Measurements from ENCODE around the gene IL32.

The IL32 gene

GRCh38 chr16:3045758-3046640 is 19.4 kb upstream of the IL32 start, which contains the start of gene MMP25:
MMP25 (plus strand) TSS chr16:3046561; CDS start chr16:3046918, 357 bp downstream.
- POLR2A ChIA-PET: interaction anchor here (0.7 to 1.4 kb wide), 3 partner anchors 15 to 102 kb away, joined by 4 to 11 read pairs (median 6); no protein-coding TSS in a partner anchor
- Histone ChIP-seq H3K9me3 (ENCODE audit: control insufficient read depth, insufficient read depth, low read depth, low read length) (no peaks in the 10 kb centered on the region), H3K27ac (ENCODE audit: extremely low read depth, low read depth, low read length) (no peak within 1 kb of the TSS), H3K36me3 (ENCODE audit: control insufficient read depth in 2 of 2, insufficient read depth in 1 of 2, low read length in 2 of 2) (no peaks in the 10 kb centered on the region), H3K4me3 (ENCODE audit: low read depth, low read length) (peak within 1 kb of the TSS; percentile 48), H3K4me1 (ENCODE audit: control insufficient read depth, insufficient read depth, low read length) (no peaks in the 10 kb centered on the region)
- CTCF ChIA-PET: interaction anchor here (0.6 to 2.0 kb wide), 3 partner anchors 9 to 18 kb away, joined by 3 to 9 read pairs (median 3); partner anchors contain the start of gene BICDL2
- no peak for TF ChIP-seq GFI1B (tag by site-specific recombination; IDR thresholded peaks at IDR 0.05)
- peak; percentile 48; the same call in 1 of the 2 replicates for TF ChIP-seq ZNF2 (tag by site-specific recombination; IDR thresholded peaks at IDR 0.05)
- TF ChIP-seq ZNF248 (tag by site-specific recombination; IDR thresholded peaks at IDR 0.05): no peak
- TF ChIP-seq PATZ1 (tag by site-specific recombination; IDR thresholded peaks at IDR 0.05): peak; percentile 83
- no peak for TF ChIP-seq ZNF645 (tag by site-specific recombination; IDR thresholded peaks at IDR 0.05)
- no peak for TF ChIP-seq ZNF214 (tag by site-specific recombination; IDR thresholded peaks at IDR 0.05; ENCODE audit: borderline replicate concordance)
- no peak for TF ChIP-seq CTCF (tag by site-specific recombination; IDR thresholded peaks at IDR 0.05)
- no peak for TF ChIP-seq PRDM6 (tag by site-specific recombination; IDR thresholded peaks at IDR 0.05)
- no peak for TF ChIP-seq ZSCAN23 (tag by site-specific recombination; IDR thresholded peaks at IDR 0.05)
- TF ChIP-seq ZFP69B (tag by site-specific recombination; IDR thresholded peaks at IDR 0.05): no peak
- TF ChIP-seq ZNF701 (tag by site-specific recombination; IDR thresholded peaks at IDR 0.05): no peak
- TF ChIP-seq RBAK (tag by site-specific recombination; IDR thresholded peaks at IDR 0.05): no peak
- TF ChIP-seq ZNF398 (tag by site-specific recombination; IDR thresholded peaks at IDR 0.05): peak; percentile 92
- TF ChIP-seq ZNF335 (tag by site-specific recombination; conservative IDR thresholded peaks at IDR 0.05): peak; percentile 79
- TF ChIP-seq ZBTB44 (tag by site-specific recombination; IDR thresholded peaks at IDR 0.05): peak; percentile 44; the same call in 1 of the 2 replicates
- TF ChIP-seq ZNF37A (tag by site-specific recombination; IDR thresholded peaks at IDR 0.05): no peak
- no peak for TF ChIP-seq ZNF707 (tag by site-specific recombination; IDR thresholded peaks at IDR 0.05)
- TF ChIP-seq ZNF571 (tag by site-specific recombination; IDR thresholded peaks at IDR 0.05): no peak
- no peak for TF ChIP-seq ZNF449 (tag by site-specific recombination; IDR thresholded peaks at IDR 0.05)
- no peak for TF ChIP-seq ZNF426 (tag by site-specific recombination; IDR thresholded peaks at IDR 0.05)
- no peak for TF ChIP-seq ZNF677 (tag by site-specific recombination; IDR thresholded peaks at IDR 0.05)
- no peak for TF ChIP-seq ZNF324 (tag by site-specific recombination; IDR thresholded peaks at IDR 0.05)
- no peak for TF ChIP-seq ZNF560 (tag by site-specific recombination; IDR thresholded peaks at IDR 0.05; ENCODE audit: borderline replicate concordance)
- no peak for TF ChIP-seq ZNF16 (tag by site-specific recombination; IDR thresholded peaks at IDR 0.05; ENCODE audit: low read depth)

Measured in HEK293 (cell line).